ENCODE data around the gene FARP1.

Gene FARP1

GRCh38 chr13:98416408-98416807 lies 273.5 kb downstream of the FARP1 start:
- TF ChIP-seq GATA3 (IDR thresholded peaks at IDR 0.05; ENCODE audit: low read depth, low read length) = no peak

GRCh38 chr13:98419786-98420553 lies 277.1 kb downstream of the FARP1 start:
- TF ChIP-seq GATA2 (IDR thresholded peaks at IDR 0.05; ENCODE audit: low read depth, low read length) = no peak
- TF ChIP-seq GATA3 (IDR thresholded peaks at IDR 0.05; ENCODE audit: low read depth, low read length) = no peak

GRCh38 chr13:98420554-98421175 lies 277.8 kb downstream of the FARP1 start:
- TF ChIP-seq GATA2 (IDR thresholded peaks at IDR 0.05; ENCODE audit: low read depth, low read length) (no peak), GATA3 (IDR thresholded peaks at IDR 0.05; ENCODE audit: low read depth, low read length) (no peak)

- TF ChIP-seq GATA3 (IDR thresholded peaks at IDR 0.05; ENCODE audit: low read depth, low read length) (no peak), GATA2 (IDR thresholded peaks at IDR 0.05; ENCODE audit: low read depth, low read length) (no peak)
Measured at GRCh38 chr13:98422046-98422445, 279.2 kb downstream of the FARP1 start.

- TF ChIP-seq GATA3 (IDR thresholded peaks at IDR 0.05; ENCODE audit: low read depth, low read length) = no peak
- TF ChIP-seq GATA2 (IDR thresholded peaks at IDR 0.05; ENCODE audit: low read depth, low read length) = no peak
Measured at GRCh38 chr13:98423417-98423816, 280.5 kb downstream of the FARP1 start.

- TF ChIP-seq GATA2 (IDR thresholded peaks at IDR 0.05; ENCODE audit: low read depth, low read length) = no peak
Measured at GRCh38 chr13:98427331-98427995, 284.6 kb downstream of the FARP1 start.

GRCh38 chr13:98428256-98428966 lies 285.5 kb downstream of the FARP1 start:
- TF ChIP-seq GATA3 (IDR thresholded peaks at IDR 0.05; ENCODE audit: low read depth, low read length) (no peak), GATA2 (IDR thresholded peaks at IDR 0.05; ENCODE audit: low read depth, low read length) (no peak)

- no peak for TF ChIP-seq GATA2 (IDR thresholded peaks at IDR 0.05; ENCODE audit: low read depth, low read length)
- no peak for TF ChIP-seq GATA3 (IDR thresholded peaks at IDR 0.05; ENCODE audit: low read depth, low read length)
Measured at GRCh38 chr13:98429081-98429480, 286.2 kb downstream of the FARP1 start.

GRCh38 chr13:98429531-98429930 lies 286.6 kb downstream of the FARP1 start:
- no peak for TF ChIP-seq GATA2 (IDR thresholded peaks at IDR 0.05; ENCODE audit: low read depth, low read length)
- TF ChIP-seq GATA3 (IDR thresholded peaks at IDR 0.05; ENCODE audit: low read depth, low read length) = no peak

- no peak for TF ChIP-seq GATA2 (IDR thresholded peaks at IDR 0.05; ENCODE audit: low read depth, low read length)
- no peak for TF ChIP-seq GATA3 (IDR thresholded peaks at IDR 0.05; ENCODE audit: low read depth, low read length)
Measured at GRCh38 chr13:98429977-98430736, 287.3 kb downstream of the FARP1 start.

GRCh38 chr13:98432638-98433037 lies 289.7 kb downstream of the FARP1 start:
- TF ChIP-seq GATA3 (IDR thresholded peaks at IDR 0.05; ENCODE audit: low read depth, low read length) (no peak), GATA2 (IDR thresholded peaks at IDR 0.05; ENCODE audit: low read depth, low read length) (no peak)

- TF ChIP-seq GATA2 (IDR thresholded peaks at IDR 0.05; ENCODE audit: low read depth, low read length) = no peak
- TF ChIP-seq GATA3 (IDR thresholded peaks at IDR 0.05; ENCODE audit: low read depth, low read length) = no peak
Measured at GRCh38 chr13:98433654-98434053, 290.8 kb downstream of the FARP1 start.

- no peak for TF ChIP-seq GATA2 (IDR thresholded peaks at IDR 0.05; ENCODE audit: low read depth, low read length)
- no peak for TF ChIP-seq GATA3 (IDR thresholded peaks at IDR 0.05; ENCODE audit: low read depth, low read length)
Measured at GRCh38 chr13:98434060-98434459, 291.2 kb downstream of the FARP1 start.

- no peak for TF ChIP-seq GATA2 (IDR thresholded peaks at IDR 0.05; ENCODE audit: low read depth, low read length)
- TF ChIP-seq GATA3 (IDR thresholded peaks at IDR 0.05; ENCODE audit: low read depth, low read length) = no peak
Measured at GRCh38 chr13:98435376-98435775, 292.5 kb downstream of the FARP1 start.

Measured in SH-SY5Y (cell line).